Glomerular endothelial cell (primary cell): ENCODE results near the gene DAZAP2. TPM values are rescaled to one million over a fixed set of nuclear protein-coding genes. Genes with fewer than 3 reads are reported as not detected.
"Not testable (repeated sequence)": the region's sequence is repeated elsewhere in the genome, so short reads cannot be mapped to it uniquely, and the experiment has no call there.

Experiments used
- DNase-seq: peaks from one replicate; pipeline ENCODE4 v3.0.0-alpha.2; 2011; ENCODE audit warnings: low read depth, low spot score; ENCODE audit errors: extremely low read depth
- total RNA-seq: library from RNA; depleted of rRNA; stranded (reverse); fragments of >200 nt; gene quantifications from 2 replicates; pipeline ENCODE4 v1.2.3, GENCODE V29; 2015

The DAZAP2 gene
- total RNA-seq, 1 donor from 2014 or later: 248 TPM

GRCh38 chr12:51246254-51246853 is 7.7 kb downstream of the DAZAP2 start:
- no peak for DNase-seq

- no peak for DNase-seq
These were observed 9.0 kb downstream of the DAZAP2 start for GRCh38 chr12:51247523-51248206.

GRCh38 chr12:51253276-51253675 is 14.7 kb downstream of the DAZAP2 start:
- DNase-seq: no peak

- DNase-seq: no peak
These were observed 15.9 kb downstream of the DAZAP2 start for GRCh38 chr12:51254536-51254935.

- not testable (repeated sequence) for DNase-seq
These were observed 21.0 kb downstream of the DAZAP2 start for GRCh38 chr12:51259600-51259999.

- DNase-seq: no peak
These were observed 24.1 kb downstream of the DAZAP2 start for GRCh38 chr12:51262758-51263177.

- DNase-seq: no peak
These were observed 24.7 kb downstream of the DAZAP2 start for GRCh38 chr12:51263341-51263740.

GRCh38 chr12:51264297-51264696 is 25.7 kb downstream of the DAZAP2 start:
- DNase-seq: no peak

GRCh38 chr12:51265024-51265423 is 26.4 kb downstream of the DAZAP2 start:
- no peak for DNase-seq

GRCh38 chr12:51269174-51270066 is 30.8 kb downstream of the DAZAP2 start:
- DNase-seq: no peak

GRCh38 chr12:51270067-51270950 is 31.7 kb downstream of the DAZAP2 start, which contains the start of gene SMAGP:
Gene SMAGP, minus strand, starts transcription at chr12:51270415. Its CDS starts 1,137 bp downstream, at chr12:51269278.
- DNase-seq: no peak

GRCh38 chr12:51270951-51271518 is 32.4 kb downstream of the DAZAP2 start:
- no peak for DNase-seq

GRCh38 chr12:51272810-51273209 is 34.2 kb downstream of the DAZAP2 start:
- not testable (repeated sequence) for DNase-seq

- DNase-seq: no peak
These were observed 36.5 kb downstream of the DAZAP2 start for GRCh38 chr12:51275088-51275487.

GRCh38 chr12:51281202-51281924 is 42.7 kb downstream of the DAZAP2 start:
- DNase-seq: no peak

- DNase-seq: no peak
These were observed 47.2 kb downstream of the DAZAP2 start for GRCh38 chr12:51285843-51286242.

GRCh38 chr12:51291603-51292513 is 53.2 kb downstream of the DAZAP2 start:
- not testable (repeated sequence) for DNase-seq
